A549 (cell line): ENCODE data around the gene CNIH3. TPM values are rescaled to one million over a fixed set of nuclear protein-coding genes. Genes with fewer than 3 reads are reported as not detected.

Source experiments
- ATAC-seq, 2 experiments: fragments of 200-7000 bp in 1 of 2; fragments of >200 bp in 1 of 2; cut with Nextera tagmentation in 1 of 2; cut with Tn5 transposase in 1 of 2; 3 replicates each; pipeline versions ENCODE4 v1.8.0 to v1.9.1; 2018 to 2020; ENCODE audit warnings: mild to moderate bottlenecking in 1 of 2, moderate library complexity in 1 of 2
- CTCF ChIA-PET: fragments of 300-600 bp; sonication (Branson Sonifier 250); formaldehyde crosslinking; extraction: SDS; loops from one replicate; lab custom pipeline; 2021; ENCODE audit warnings: antibody characterized with exemption, inconsistent platforms; lab: Yijun Ruan, JAX
- POLR2A ChIA-PET: fragments of 350-600 bp; formaldehyde crosslinking; extraction: SDS; loops from one replicate; lab custom pipeline; 2021; ENCODE audit warnings: antibody characterized with exemption, inconsistent platforms; lab: Yijun Ruan, JAX
- DNase-seq, 2 experiments: peaks; one replicate each; pipeline versions ENCODE4 v3.0.0 to v3.0.0-alpha.2; 2011 to 2016; ENCODE audit warnings: low read depth in 1 of 2, low spot score in 1 of 2
- FAIRE-seq: peaks from 2 replicates; lab custom pipeline; 2011; peaks lifted over from hg19 to GRCh38; lab: Jason Lieb, UNC
- H3K27ac ChIP-seq, 2 experiments: fragments of >200 bp; sonication (Bioruptor Twin); formaldehyde crosslinking; 3 replicates each; pipeline ENCODE4 v1.5.1; 2016 to 2017
- H3K4me1 ChIP-seq: fragments of >200 bp; sonication (Bioruptor Twin); formaldehyde crosslinking; 3 replicates; pipeline ENCODE4 v1.6.1; 2016
- H3K4me2 ChIP-seq: fragments of >200 bp; sonication (Bioruptor Twin); formaldehyde crosslinking; 3 replicates; pipeline ENCODE4 v1.6.1; 2016
- H3K4me3 ChIP-seq: fragments of >200 bp; sonication (Bioruptor Twin); formaldehyde crosslinking; 3 replicates; pipeline ENCODE4 v1.5.1; 2016
- H3K9me3 ChIP-seq: fragments of >200 bp; sonication (Bioruptor Twin); formaldehyde crosslinking; 3 replicates; pipeline ENCODE4 v1.6.1; 2016
- ATOH8 ChIP-seq: fragments of 250-450 bp; sonication (Bioruptor Pico); IDR thresholded peaks from 2 replicates; pipeline ENCODE4 v1.5.0; 2020; ENCODE audit warnings: low read depth, mild to moderate bottlenecking, moderate library complexity
- CBX8 ChIP-seq: fragments of 200-600 bp; sonication (generic); IDR thresholded peaks from 2 replicates; pipeline ENCODE4 v1.6.1; 2016
- EHF ChIP-seq: fragments of 250-450 bp; sonication (Bioruptor Pico); IDR thresholded peaks from 2 replicates; pipeline ENCODE4 v1.5.0; 2020; ENCODE audit warnings: mild to moderate bottlenecking
- ELK1 ChIP-seq: fragments of 150-350 bp; IDR thresholded peaks from 2 replicates; pipeline ENCODE4 v1.6.1; 2014; ENCODE audit warnings: low read depth, mild to moderate bottlenecking, low read length
- EP300 ChIP-seq, 2 experiments: fragments of >200 bp; sonication (Bioruptor Twin); formaldehyde crosslinking; IDR thresholded peaks; 2 replicates in 1 of 2; 3 replicates in 1 of 2; pipeline ENCODE4 v1.6.1; 2016 to 2017
- FOSL2 ChIP-seq, 2 experiments: fragments of 450-650 bp in 1 of 2; fragments of >200 bp in 1 of 2; sonication (Bioruptor Twin) in 1 of 2; formaldehyde crosslinking; IDR thresholded peaks; 2 replicates each; pipeline versions ENCODE4 v1.5.0 to v1.6.1; 2016 to 2020; ENCODE audit warnings: mild to moderate bottlenecking in 1 of 2, moderate library complexity in 1 of 2
- HDAC2 ChIP-seq: fragments of 200-600 bp; sonication (generic); IDR thresholded peaks from 2 replicates; pipeline ENCODE4 v1.6.1; 2016
- HMGXB4 ChIP-seq: fragments of 250-450 bp; sonication (Bioruptor Pico); IDR thresholded peaks from 2 replicates; pipeline ENCODE4 v1.5.0; 2021; ENCODE audit warnings: mild to moderate bottlenecking, moderate library complexity, borderline replicate concordance
- HOXB13 ChIP-seq: fragments of 250-450 bp; sonication (Bioruptor Pico); IDR thresholded peaks from 2 replicates; pipeline ENCODE4 v1.5.0; 2020; ENCODE audit warnings: low read depth, mild to moderate bottlenecking, moderate library complexity
- HOXB5 ChIP-seq: fragments of 250-450 bp; sonication (Bioruptor Pico); IDR thresholded peaks from 2 replicates; pipeline ENCODE4 v1.5.0; 2020; ENCODE audit warnings: mild to moderate bottlenecking, moderate library complexity
- JUN ChIP-seq, 2 experiments: fragments of >200 bp; sonication (Bioruptor Twin); formaldehyde crosslinking; IDR thresholded peaks; 2 replicates in 1 of 2; 3 replicates in 1 of 2; pipeline ENCODE4 v1.6.1; 2016 to 2017
- KDM1A ChIP-seq: fragments of 200-600 bp; sonication (generic); IDR thresholded peaks from 2 replicates; pipeline ENCODE4 v1.6.1; 2016; ENCODE audit warnings: low read depth, mild to moderate bottlenecking
- MAFK ChIP-seq: fragments of 450-650 bp; IDR thresholded peaks from 2 replicates; pipeline ENCODE4 v1.6.1; 2014; ENCODE audit not compliant: partially characterized antibody
- NPAS2 ChIP-seq: fragments of 250-450 bp; sonication (Bioruptor Pico); IDR thresholded peaks from 2 replicates; pipeline ENCODE4 v1.8.0; 2022; ENCODE audit warnings: mild to moderate bottlenecking, moderate library complexity, borderline replicate concordance
- NR3C1 ChIP-seq: fragments of >200 bp; sonication (Bioruptor Twin); formaldehyde crosslinking; IDR thresholded peaks from 3 replicates; pipeline ENCODE4 v1.6.1; 2017
- PBX3 ChIP-seq: IDR thresholded peaks from 2 replicates; pipeline ENCODE4 v1.6.1; 2012
- POLR2AphosphoS2 ChIP-seq: conservative IDR thresholded peaks from 2 replicates; pipeline ENCODE4 v1.6.1; 2012; ENCODE audit warnings: low read length, improper control_type of control experiment, inconsistent platforms
- RARB ChIP-seq: fragments of 250-450 bp; sonication (Bioruptor Pico); IDR thresholded peaks from 2 replicates; pipeline ENCODE4 v1.8.0; 2021; ENCODE audit warnings: mild to moderate bottlenecking, moderate library complexity
- RCOR1 ChIP-seq: fragments of 150-350 bp; IDR thresholded peaks from 2 replicates; pipeline ENCODE4 v1.6.1; 2014; ENCODE audit warnings: antibody characterized with exemption, low read length, low read depth
- REST ChIP-seq: fragments of 200-600 bp; sonication (generic); IDR thresholded peaks from 2 replicates; pipeline ENCODE4 v1.6.1; 2016; ENCODE audit warnings: antibody characterized with exemption, mild to moderate bottlenecking, moderate library complexity
- TFCP2L1 ChIP-seq: fragments of 250-450 bp; sonication (Bioruptor Pico); IDR thresholded peaks from 2 replicates; pipeline ENCODE4 v1.5.0; 2021; ENCODE audit warnings: mild to moderate bottlenecking
- USF2 ChIP-seq: fragments of 450-650 bp; IDR thresholded peaks from 2 replicates; pipeline ENCODE4 v1.6.1; 2014; ENCODE audit warnings: antibody characterized with exemption
- ZNF302 ChIP-seq: fragments of 250-450 bp; sonication (Bioruptor Pico); IDR thresholded peaks from 2 replicates; pipeline ENCODE4 v1.9.0; 2021; ENCODE audit warnings: inconsistent platforms, mild to moderate bottlenecking, moderate library complexity
- ZSCAN20 ChIP-seq: fragments of 250-450 bp; sonication (Bioruptor Pico); IDR thresholded peaks from 2 replicates; pipeline ENCODE4 v1.8.0; 2022; ENCODE audit warnings: mild to moderate bottlenecking, moderate library complexity
- WGBS: methylation state at CpG from one replicate; pipeline ENCODE4 v1.1.6; 2017; ENCODE audit errors: missing lambda C conversion rate; 5-methylcytosine and 5-hydroxymethylcytosine counted together
- polyA plus RNA-seq, 4 experiments: library from polyadenylated mRNA; depleted of rRNA in 3 of 4; stranded (reverse); fragments of >200 nt; fragmentation: RNase III in 1 of 4; extraction: RNeasy Plus Mini Kit Qiagen cat#74134 plus additional on column Dnase treatment in 1 of 4; gene quantifications; 2 replicates in 3 of 4; 3 replicates in 1 of 4; pipeline ENCODE4 v1.2.3, GENCODE V29; 2011 to 2017

The CNIH3 gene
- polyA plus RNA-seq, 2 of the 4 experiments (the other 2 are of a cell fraction) = 0.61 to 0.85 TPM

GRCh38 chr1:224673141-224673540, 57.0 kb downstream of the CNIH3 start:
- WGBS = 55% methylated on average over 4 of the region's 4 CpGs
- no peak for TF ChIP-seq JUN (IDR thresholded peaks at IDR 0.05)
- no peak for TF ChIP-seq EP300 (IDR thresholded peaks at IDR 0.05)
- TF ChIP-seq FOSL2 (IDR thresholded peaks at IDR 0.05) = no peak
- TF ChIP-seq FOSL2 (CRISPR knock-in tag; IDR thresholded peaks at IDR 0.05) = no peak
- TF ChIP-seq CBX8 = no peak
- TF ChIP-seq POLR2AphosphoS2 = no peak
- TF ChIP-seq RARB (CRISPR knock-in tag) = no peak
- no peak for TF ChIP-seq EHF (CRISPR knock-in tag)
- no peak for TF ChIP-seq ZSCAN20 (CRISPR knock-in tag)
- TF ChIP-seq HOXB13 (CRISPR knock-in tag) = no peak
- TF ChIP-seq HMGXB4 = no peak
- ATAC-seq (no peak), FAIRE-seq (no peak), DNase-seq (no peak)
- no peaks in the 10 kb centered on the region for H3K9me3 ChIP-seq
- no peak overlapping the region for H3K27ac ChIP-seq
- H3K4me2 ChIP-seq = no peak overlapping the region
- no peaks in the 10 kb centered on the region for H3K4me1 ChIP-seq
- ChIA-PET CTCF (interaction anchor here (0.6 to 1.9 kb wide), 2 partner anchors 32 to 1556 kb away, joined by 4 to 5 read pairs; no protein-coding TSS in a partner anchor), POLR2A (no interaction called here)
- H3K4me3 ChIP-seq = no peak overlapping the region

- Histone ChIP-seq H3K27ac (no peak overlapping the region), H3K9me3 (no peaks in the 10 kb centered on the region), H3K4me1 (no peaks in the 10 kb centered on the region), H3K4me3 (no peak overlapping the region), H3K4me2 (no peak overlapping the region)
- DNase-seq (no peak), ATAC-seq (no peak), FAIRE-seq (no peak)
- ChIA-PET POLR2A (no interaction called here), CTCF (no interaction called here)
- 37% methylated on average over 2 of the region's 2 CpGs for WGBS
- TF ChIP-seq KDM1A = no peak
- no peak for TF ChIP-seq ZNF302 (CRISPR knock-in tag)
- no peak for TF ChIP-seq NR3C1
- no peak for TF ChIP-seq MAFK
- no peak for TF ChIP-seq HOXB13 (CRISPR knock-in tag)
- no peak for TF ChIP-seq PBX3
- no peak for TF ChIP-seq USF2
- TF ChIP-seq NPAS2 (CRISPR knock-in tag) = no peak
- no peak for TF ChIP-seq TFCP2L1 (CRISPR knock-in tag)
- no peak for TF ChIP-seq ATOH8 (CRISPR knock-in tag)
- TF ChIP-seq HDAC2 = no peak
- TF ChIP-seq RCOR1 = no peak
- no peak for TF ChIP-seq ELK1
- TF ChIP-seq EP300 (IDR thresholded peaks at IDR 0.05) = no peak
- no peak for TF ChIP-seq HOXB5 (CRISPR knock-in tag)
- TF ChIP-seq RARB (CRISPR knock-in tag) = no peak
- no peak for TF ChIP-seq REST
Measured at GRCh38 chr1:224675590-224675989, 59.5 kb downstream of the CNIH3 start.
